Measurements from ENCODE around the gene SGCE.

Gene SGCE

GRCh38 chr7:94612661-94613060 is 43.3 kb downstream of the SGCE start:
- no peaks in the 10 kb centered on the region for H3K9me3 ChIP-seq (replicated peaks; ENCODE audit: insufficient read depth, low read length)
- no peak for DNase-seq
- no peak overlapping the region for H3K4me3 ChIP-seq (ENCODE audit: low read length)
- H3K4me1 ChIP-seq (ENCODE audit: low read length): peaks cover 8% of the 10 kb centered on the region; the same call in 1 of the 2 replicates
- no peak overlapping the region for H3K9ac ChIP-seq (ENCODE audit: low read length)
- no peaks in the 10 kb centered on the region for H4K20me1 ChIP-seq (ENCODE audit: insufficient read depth, low read length)
- TF ChIP-seq EZH2 (optimal IDR thresholded peaks at IDR 0.05; ENCODE audit: low read depth, low read length) (no peak), CTCF (IDR thresholded peaks at IDR 0.05; ENCODE audit: low read length) (no peak), EZH2phosphoT487 (IDR thresholded peaks at IDR 0.05; ENCODE audit: low read length) (no peak)
- no peak overlapping the region for H3K27ac ChIP-seq (ENCODE audit: low read length)
- no peak overlapping the region for H3K4me2 ChIP-seq (ENCODE audit: low read depth, low read length)
- H3K79me2 ChIP-seq (ENCODE audit: low read length): no peaks in the 10 kb centered on the region
- H3K9me2 ChIP-seq (replicated peaks; ENCODE audit: insufficient read depth, low read length): no peaks in the 10 kb centered on the region
- H3K27me3 ChIP-seq (replicated peaks; ENCODE audit: insufficient read depth, low read length): no peaks in the 10 kb centered on the region
- no peaks in the 10 kb centered on the region for H3K36me3 ChIP-seq (replicated peaks; ENCODE audit: insufficient read depth, low read length)
- H2AFZ ChIP-seq (ENCODE audit: low read length): no peak overlapping the region
- 0 out of 2 replicates have a peak, but pooled peaks cover 4% of the 10 kb centered on the region for H3F3A ChIP-seq (ENCODE audit: insufficient read depth, low read length)

GRCh38 chr7:94612253-94612652 is 43.7 kb downstream of the SGCE start:
- Histone ChIP-seq H3K36me3 (replicated peaks; ENCODE audit: insufficient read depth, low read length) (no peaks in the 10 kb centered on the region), H3K4me2 (ENCODE audit: low read depth, low read length) (no peak overlapping the region), H3K4me3 (ENCODE audit: low read length) (no peak overlapping the region), H3K79me2 (ENCODE audit: low read length) (no peaks in the 10 kb centered on the region), H4K20me1 (ENCODE audit: insufficient read depth, low read length) (no peaks in the 10 kb centered on the region), H3K4me1 (ENCODE audit: low read length) (peaks cover 8% of the 10 kb centered on the region; the same call in 1 of the 2 replicates), H3K9ac (ENCODE audit: low read length) (no peak overlapping the region), H2AFZ (ENCODE audit: low read length) (no peak overlapping the region), H3K9me2 (replicated peaks; ENCODE audit: insufficient read depth, low read length) (no peaks in the 10 kb centered on the region), H3K27ac (ENCODE audit: low read length) (no peak overlapping the region), H3K27me3 (replicated peaks; ENCODE audit: insufficient read depth, low read length) (no peaks in the 10 kb centered on the region), H3F3A (ENCODE audit: insufficient read depth, low read length) (0 out of 2 replicates have a peak, but pooled peaks cover 4% of the 10 kb centered on the region), H3K9me3 (replicated peaks; ENCODE audit: insufficient read depth, low read length) (no peaks in the 10 kb centered on the region)
- TF ChIP-seq EZH2phosphoT487 (IDR thresholded peaks at IDR 0.05; ENCODE audit: low read length) (no peak), EZH2 (optimal IDR thresholded peaks at IDR 0.05; ENCODE audit: low read depth, low read length) (no peak), CTCF (IDR thresholded peaks at IDR 0.05; ENCODE audit: low read length) (no peak)
- no peak for DNase-seq

- Histone ChIP-seq H3K4me1 (ENCODE audit: low read length) (no peaks in the 10 kb centered on the region), H3K79me2 (ENCODE audit: low read length) (no peaks in the 10 kb centered on the region), H3K9me2 (replicated peaks; ENCODE audit: insufficient read depth, low read length) (no peaks in the 10 kb centered on the region), H3K9me3 (replicated peaks; ENCODE audit: insufficient read depth, low read length) (no peaks in the 10 kb centered on the region), H3F3A (ENCODE audit: insufficient read depth, low read length) (no peaks in the 10 kb centered on the region), H4K20me1 (ENCODE audit: insufficient read depth, low read length) (no peaks in the 10 kb centered on the region), H3K36me3 (replicated peaks; ENCODE audit: insufficient read depth, low read length) (no peaks in the 10 kb centered on the region), H3K4me3 (ENCODE audit: low read length) (no peak overlapping the region), H3K27me3 (replicated peaks; ENCODE audit: insufficient read depth, low read length) (no peaks in the 10 kb centered on the region), H3K9ac (ENCODE audit: low read length) (no peak overlapping the region), H2AFZ (ENCODE audit: low read length) (no peak overlapping the region), H3K4me2 (ENCODE audit: low read depth, low read length) (no peak overlapping the region), H3K27ac (ENCODE audit: low read length) (no peak overlapping the region)
- DNase-seq: no peak
- TF ChIP-seq EZH2 (optimal IDR thresholded peaks at IDR 0.05; ENCODE audit: low read depth, low read length): no peak
- no peak for TF ChIP-seq EZH2phosphoT487 (IDR thresholded peaks at IDR 0.05; ENCODE audit: low read length)
- TF ChIP-seq CTCF (IDR thresholded peaks at IDR 0.05; ENCODE audit: low read length): no peak
Measured at GRCh38 chr7:94609561-94609960, 46.4 kb downstream of the SGCE start.
